H1 (cell line): ENCODE measurements around the gene CKS1B. TPM values are rescaled to one million over a fixed set of nuclear protein-coding genes. Genes with fewer than 3 reads are reported as not detected.

ENCODE experiments used
- CTCF ChIA-PET: fragments of 300-600 bp; sonication (Branson Sonifier 250); formaldehyde crosslinking; loops from one replicate; lab custom pipeline; 2021; ENCODE audit not compliant: partially characterized antibody; lab: Charles Lee
- POLR2A ChIA-PET: fragments of 300-600 bp; sonication (Branson Sonifier 250); formaldehyde crosslinking; loops from one replicate; lab custom pipeline; 2021; ENCODE audit warnings: inconsistent platforms; ENCODE audit not compliant: partially characterized antibody; lab: Charles Lee
- DNase-seq, 2 experiments: peaks; one replicate each; pipeline versions ENCODE4 v3.0.0 to v3.0.0-alpha.2; 2010 to 2022; ENCODE audit warnings: low spot score in 2 of 2, low read depth in 1 of 2, mixed read lengths in 1 of 2
- FAIRE-seq: peaks from 2 replicates; lab custom pipeline; 2011; peaks lifted over from hg19 to GRCh38; lab: Jason Lieb, UNC
- H2AFZ ChIP-seq: 2 replicates; pipeline ENCODE4 v1.8.1; 2012; ENCODE audit warnings: low read length, inconsistent platforms
- H2AK5ac ChIP-seq: 2 replicates; pipeline ENCODE4 v1.6.1; 2013; ENCODE audit warnings: low read depth, low read length
- H2BK120ac ChIP-seq: replicated peaks from 2 replicates; pipeline ENCODE3; 2013; ENCODE audit warnings: low read depth, low read length, inconsistent platforms
- H2BK12ac ChIP-seq: 2 replicates; pipeline ENCODE4 v1.6.1; 2013; ENCODE audit warnings: low read depth, low read length
- H2BK15ac ChIP-seq: 2 replicates; pipeline ENCODE4 v1.6.1; 2013; ENCODE audit warnings: low read length
- H2BK20ac ChIP-seq: 2 replicates; pipeline ENCODE4 v1.6.1; 2013; ENCODE audit warnings: low read length
- H2BK5ac ChIP-seq: 2 replicates; pipeline ENCODE4 v1.6.1; 2013; ENCODE audit warnings: low read depth, low read length
- H3K14ac ChIP-seq: 2 replicates; pipeline ENCODE4 v1.6.1; 2013; ENCODE audit warnings: inconsistent platforms; ENCODE audit not compliant: insufficient read length
- H3K18ac ChIP-seq: 2 replicates; pipeline ENCODE4 v1.6.1; 2013; ENCODE audit warnings: low read length; ENCODE audit errors: extremely low read depth
- H3K23ac ChIP-seq: 2 replicates; pipeline ENCODE4 v1.6.1; 2013; ENCODE audit warnings: inconsistent platforms; ENCODE audit not compliant: insufficient read length
- H3K23me2 ChIP-seq: 2 replicates; pipeline ENCODE4 v1.6.1; 2013; ENCODE audit warnings: low read depth, low read length
- H3K27ac ChIP-seq: 2 replicates; pipeline ENCODE4 v1.6.1; 2011; ENCODE audit warnings: low read depth, low read length, inconsistent platforms
- H3K27me3 ChIP-seq, 4 experiments: replicated peaks in 1 of 4; 1 replicate in 1 of 4; 2 replicates in 3 of 4; pipeline versions ENCODE4 v1.6.1 to v1.8.1; 2011 to 2013; ENCODE audit warnings: low read length in 3 of 4, mild to moderate bottlenecking in 3 of 4, inconsistent platforms in 2 of 4, mixed read lengths in 2 of 4, moderate library complexity in 1 of 4; ENCODE audit not compliant: control insufficient read depth in 3 of 4, insufficient read depth in 3 of 4; ENCODE audit errors: extremely low read depth in 1 of 4
- H3K36me3 ChIP-seq, 4 experiments: 2 replicates each; pipeline versions ENCODE4 v1.6.1 to v1.8.1; 2011 to 2013; ENCODE audit warnings: mild to moderate bottlenecking in 4 of 4, low read length in 3 of 4, moderate library complexity in 2 of 4, control low read depth in 1 of 4, inconsistent platforms in 1 of 4; ENCODE audit not compliant: insufficient read depth in 4 of 4, control insufficient read depth in 2 of 4
- H3K4ac ChIP-seq: replicated peaks from 2 replicates; pipeline ENCODE3; 2013; ENCODE audit warnings: low read length, low read depth, mixed read lengths, inconsistent platforms; ENCODE audit not compliant: insufficient read length
- H3K4me1 ChIP-seq, 4 experiments: replicated peaks in 1 of 4; 1 replicate in 1 of 4; 2 replicates in 3 of 4; pipeline versions ENCODE4 v1.6.1 to v1.8.1; 2011 to 2013; ENCODE audit warnings: low read length in 3 of 4, inconsistent platforms in 2 of 4, mixed read lengths in 1 of 4; ENCODE audit not compliant: insufficient read depth in 4 of 4, control insufficient read depth in 3 of 4
- H3K4me2 ChIP-seq, 2 experiments: 2 replicates each; pipeline versions ENCODE4 v1.6.1 to v1.8.1; 2011 to 2013; ENCODE audit warnings: low read depth in 2 of 2, low read length in 2 of 2, control low read depth in 1 of 2, inconsistent platforms in 1 of 2, mild to moderate bottlenecking in 1 of 2; ENCODE audit not compliant: insufficient read depth in 1 of 2
- H3K4me3 ChIP-seq, 4 experiments: fragments of 200-600, 300-600 bp in 1 of 4; sonication (generic), shearing (Covaris generic), sonication (Bioruptor Twin) in 1 of 4; 2 replicates each; pipeline versions ENCODE4 v1.5.1 to v1.8.1; 2011 to 2016; ENCODE audit warnings: low read length in 4 of 4, low read depth in 3 of 4, control low read depth in 2 of 4, inconsistent platforms in 2 of 4, mild to moderate bottlenecking in 2 of 4, mixed read lengths in 1 of 4, moderate library complexity in 1 of 4; ENCODE audit not compliant: insufficient read depth in 2 of 4; ENCODE audit errors: extremely low read depth in 1 of 4
- H3K56ac ChIP-seq: replicated peaks from 2 replicates; pipeline ENCODE3; 2013; ENCODE audit warnings: low read depth, mild to moderate bottlenecking, mixed read lengths, low read length, inconsistent platforms; ENCODE audit not compliant: insufficient read length
- H3K79me1 ChIP-seq: 2 replicates; pipeline ENCODE4 v1.6.1; 2013; ENCODE audit warnings: low read depth, low read length, control low read depth
- H3K79me2 ChIP-seq, 2 experiments: 2 replicates each; pipeline versions ENCODE4 v1.6.1 to v1.8.1; 2012 to 2013; ENCODE audit warnings: low read length in 2 of 2, mild to moderate bottlenecking in 2 of 2, inconsistent platforms in 1 of 2; ENCODE audit not compliant: insufficient read depth in 2 of 2, control insufficient read depth in 1 of 2
- H3K9ac ChIP-seq, 4 experiments: replicated peaks in 1 of 4; 1 replicate in 1 of 4; 2 replicates in 3 of 4; pipeline versions ENCODE4 v1.6.1 to v1.8.1; 2011 to 2013; ENCODE audit warnings: low read depth in 3 of 4, low read length in 3 of 4, control low read depth in 2 of 4, mild to moderate bottlenecking in 2 of 4, moderate library complexity in 2 of 4, inconsistent platforms in 1 of 4; ENCODE audit errors: extremely low read depth in 1 of 4
- H3K9me3 ChIP-seq, 2 experiments: 2 replicates each; pipeline versions ENCODE4 v1.6.1 to v1.8.1; 2012 to 2013; ENCODE audit warnings: mild to moderate bottlenecking in 2 of 2, moderate library complexity in 2 of 2, control low read depth in 1 of 2, inconsistent platforms in 1 of 2, low read depth in 1 of 2, low read length in 1 of 2, mixed read lengths in 1 of 2; ENCODE audit not compliant: insufficient read depth in 2 of 2
- H4K20me1 ChIP-seq, 2 experiments: replicated peaks in 1 of 2; 2 replicates each; pipeline versions ENCODE3 to v1.8.1; 2011 to 2013; ENCODE audit warnings: inconsistent platforms in 2 of 2, low read length in 2 of 2, mild to moderate bottlenecking in 1 of 2; ENCODE audit not compliant: insufficient read depth in 2 of 2, control insufficient read depth in 1 of 2
- H4K5ac ChIP-seq: 2 replicates; pipeline ENCODE4 v1.6.1; 2013; ENCODE audit warnings: low read length, low read depth, mixed read lengths, inconsistent platforms; ENCODE audit not compliant: insufficient read length
- H4K8ac ChIP-seq: 2 replicates; pipeline ENCODE4 v1.8.0; 2013; ENCODE audit warnings: mild to moderate bottlenecking, moderate library complexity, low read length, inconsistent platforms; ENCODE audit not compliant: insufficient read depth; ENCODE audit errors: extremely low read depth
- H4K91ac ChIP-seq: replicated peaks from 2 replicates; pipeline ENCODE3; 2013; ENCODE audit warnings: low read length, mixed read lengths, inconsistent platforms; ENCODE audit not compliant: insufficient read length
- CREB1 ChIP-seq: IDR thresholded peaks from 2 replicates; pipeline ENCODE4 v1.6.1; 2012; ENCODE audit warnings: inconsistent platforms
- GABPA ChIP-seq: IDR thresholded peaks from 2 replicates; pipeline ENCODE4 v1.6.1; 2011; ENCODE audit warnings: mild to moderate bottlenecking, low read length, moderate library complexity, borderline replicate concordance; ENCODE audit not compliant: insufficient read depth
- JUND ChIP-seq: IDR thresholded peaks from 2 replicates; pipeline ENCODE4 v1.6.1; 2011; ENCODE audit warnings: mild to moderate bottlenecking, improper control_type of control experiment, low read length
- RFX5 ChIP-seq: IDR thresholded peaks from 2 replicates; pipeline ENCODE4 v1.6.1; 2011; ENCODE audit warnings: low read depth, low read length, improper control_type of control experiment, borderline replicate concordance
- SIRT6 ChIP-seq: IDR thresholded peaks from one replicate; pipeline ENCODE4 v1.7.1; 2012; ENCODE audit warnings: low read length, inconsistent platforms
- ZNF274 ChIP-seq: IDR thresholded peaks from 2 replicates; pipeline ENCODE4 v1.7.0; 2012; ENCODE audit warnings: low read length, borderline replicate concordance; ENCODE audit errors: extremely low read depth
- WGBS, 2 experiments: shearing (Covaris generic) in 1 of 2; methylation state at CpG; one replicate each; pipeline versions ENCODE4 v1.1.6 to v1.1.7; 2013 to 2015; ENCODE audit warnings: low lambda C conversion rate in 2 of 2, mixed read lengths in 2 of 2, inconsistent platforms in 1 of 2, low coverage in 1 of 2, missing lambda C conversion rate in 1 of 2; ENCODE audit not compliant: insufficient replicate concordance in 2 of 2, insufficient coverage in 1 of 2, insufficient read length in 1 of 2; ENCODE audit errors: extremely low coverage in 1 of 2, missing lambda C conversion rate in 1 of 2; 5-methylcytosine and 5-hydroxymethylcytosine counted together
- polyA plus RNA-seq, 7 experiments: library from polyadenylated mRNA; depleted of rRNA in 3 of 7; stranded (reverse) in 5 of 7; unstranded in 2 of 7; fragments of >200 nt in 5 of 7; fragments of 200-250 nt in 2 of 7; gene quantifications; 1 replicate in 5 of 7; 2 replicates in 1 of 7; 4 replicates in 1 of 7; pipeline versions ENCODE4 v1.2.1 to v1.2.3, GENCODE V29; 2011 to 2013; ENCODE audit warnings: missing spikeins in 2 of 7, mixed read lengths in 2 of 7
- total RNA-seq: library from RNA; stranded (reverse); fragmentation: NEBNext Ultra II Directional; extraction: Animal tissue kit (Norgen Biotek cat#: 25700); gene quantifications from 2 replicates; pipeline ENCODE4 v1.2.1, GENCODE V29; 2021
- TF ChIP-seq, protein P1 (sequence below): IDR thresholded peaks from 2 replicates; pipeline ENCODE4 v1.6.1; 2012; ENCODE audit warnings: inconsistent platforms
- TF ChIP-seq, protein P2 (sequence below): IDR thresholded peaks from 2 replicates; pipeline ENCODE4 v1.6.1; 2012; ENCODE audit warnings: low read length, inconsistent platforms
- TF ChIP-seq, protein P3 (sequence below): IDR thresholded peaks from 2 replicates; pipeline ENCODE4 v1.6.1; 2012; ENCODE audit warnings: inconsistent platforms

The CKS1B gene
- total and polyA plus RNA-seq, 2 of the 8 experiments (the other 6 are each of a cell fraction or from before 2014, with no cell fraction given), result 294 to 1,025 TPM

DNA sequence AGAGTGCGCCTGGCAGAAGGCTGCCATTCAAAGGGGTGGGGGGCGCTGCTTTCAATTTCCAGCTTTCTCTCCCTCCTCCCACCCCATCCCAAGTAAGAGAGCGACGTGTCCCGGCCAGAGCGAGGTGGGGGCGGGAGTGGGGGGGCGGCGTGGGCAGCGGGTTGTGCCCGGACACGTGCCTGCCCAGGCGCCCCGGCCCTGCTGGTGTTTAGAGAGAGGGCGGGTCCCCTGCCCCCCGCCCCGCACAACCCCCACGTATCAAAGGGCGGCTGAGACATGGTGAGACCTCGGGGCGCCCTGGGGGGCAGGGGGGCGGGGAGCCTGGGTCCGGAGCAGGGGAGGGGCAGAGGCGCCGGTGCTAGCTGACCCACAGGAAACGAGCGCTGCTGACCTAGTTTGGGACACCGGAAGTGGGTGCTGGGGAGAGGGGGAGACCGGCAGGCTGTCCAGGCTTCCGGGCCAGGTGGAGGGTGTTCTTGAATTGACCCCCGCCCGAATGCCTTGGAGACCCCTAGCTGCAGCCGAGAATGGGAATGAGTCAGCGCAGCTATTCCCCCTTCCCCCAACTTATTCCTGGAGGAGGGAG lies 29.4 kb downstream of the CKS1B start:
- Histone ChIP-seq H3K9me3 (no peaks in the 10 kb centered on the region), H2AK5ac (no peak overlapping the region), H2BK20ac (peak overlapping the region; percentile 100; the same call in 1 of the 2 replicates), H3K36me3 (peaks cover 0 to 2% (median 0%) of the 10 kb centered on the region in 4 experiments; a peak in 2 of 8 replicates), H3K4ac (peak overlapping the region; percentile 32), H2AFZ (no peak overlapping the region), H2BK120ac (no peak overlapping the region), H3K79me2 (peaks cover 0 to 53% of the 10 kb centered on the region in 2 experiments; a peak in 3 of 4 replicates), H3K23me2 (peaks cover 18% of the 10 kb centered on the region; the same call in 1 of the 2 replicates), H3K79me1 (peaks cover 13% of the 10 kb centered on the region), H3K4me1 (peaks cover 6 to 29% (median 21%) of the 10 kb centered on the region in 4 experiments), H3K9ac (peak overlapping the region in 3 of 4 experiments; percentile 26 to 53 (median 40); a peak in 6 of 7 replicates), H3K4me2 (peak overlapping the region; percentile 79 to 93), H3K56ac (peak overlapping the region; percentile 63), H4K8ac (no peak overlapping the region), H3K23ac (no peak overlapping the region), H2BK15ac (peak overlapping the region; percentile 99; the same call in 1 of the 2 replicates), H4K20me1 (peaks cover 0 to 17% of the 10 kb centered on the region in 2 experiments), H2BK12ac (peak overlapping the region; percentile 100; the same call in 1 of the 2 replicates), H4K5ac (peak overlapping the region; percentile 83), H3K18ac (peak overlapping the region; percentile 98), H2BK5ac (peak overlapping the region; percentile 99), H3K27me3 (no peaks in the 10 kb centered on the region), H3K14ac (peak overlapping the region; percentile 11), H3K27ac (peak overlapping the region; percentile 48; the same call in 1 of the 2 replicates), H4K91ac (peak overlapping the region; percentile 94), H3K4me3 (peak overlapping the region; percentile 87 to 99 (median 90))
- POLR2A ChIA-PET, result interaction anchor here (0.9 to 42.8 kb wide), 9 partner anchors 10 to 126 kb away, joined by 3 to 702 read pairs (median 4); partner anchors contain the start of genes CKS1B, FLAD1, LENEP and PBXIP1
- CTCF ChIA-PET, result interaction anchor here (1.2 to 14.0 kb wide), 9 partner anchors 8 to 203 kb away, joined by 3 to 258 read pairs (median 4); partner anchors contain the start of genes FLAD1 and LENEP
- peak in 1 of 2 experiments; percentile 76 for DNase-seq
- WGBS, 2 experiments, result 4% methylated on average over 4 of the region's 34 CpGs; no CpG with 5 or more reads in 1 of the 2 experiments
- no peak for FAIRE-seq
- TF ChIP-seq JUND, result peak; percentile 76
- TF ChIP-seq, protein P1, sequence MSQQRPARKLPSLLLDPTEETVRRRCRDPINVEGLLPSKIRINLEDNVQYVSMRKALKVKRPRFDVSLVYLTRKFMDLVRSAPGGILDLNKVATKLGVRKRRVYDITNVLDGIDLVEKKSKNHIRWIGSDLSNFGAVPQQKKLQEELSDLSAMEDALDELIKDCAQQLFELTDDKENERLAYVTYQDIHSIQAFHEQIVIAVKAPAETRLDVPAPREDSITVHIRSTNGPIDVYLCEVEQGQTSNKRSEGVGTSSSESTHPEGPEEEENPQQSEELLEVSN, result 0 out of 2 replicates have a peak, but pooled peaks have one; percentile 17
- TF ChIP-seq SIRT6, result no peak
- TF ChIP-seq ZNF274, result no peak
- TF ChIP-seq, protein P2, sequence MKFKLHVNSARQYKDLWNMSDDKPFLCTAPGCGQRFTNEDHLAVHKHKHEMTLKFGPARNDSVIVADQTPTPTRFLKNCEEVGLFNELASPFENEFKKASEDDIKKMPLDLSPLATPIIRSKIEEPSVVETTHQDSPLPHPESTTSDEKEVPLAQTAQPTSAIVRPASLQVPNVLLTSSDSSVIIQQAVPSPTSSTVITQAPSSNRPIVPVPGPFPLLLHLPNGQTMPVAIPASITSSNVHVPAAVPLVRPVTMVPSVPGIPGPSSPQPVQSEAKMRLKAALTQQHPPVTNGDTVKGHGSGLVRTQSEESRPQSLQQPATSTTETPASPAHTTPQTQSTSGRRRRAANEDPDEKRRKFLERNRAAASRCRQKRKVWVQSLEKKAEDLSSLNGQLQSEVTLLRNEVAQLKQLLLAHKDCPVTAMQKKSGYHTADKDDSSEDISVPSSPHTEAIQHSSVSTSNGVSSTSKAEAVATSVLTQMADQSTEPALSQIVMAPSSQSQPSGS, result no peak
- peak; percentile 79; the same call in 1 of the 2 replicates for TF ChIP-seq GABPA
- no peak for TF ChIP-seq CREB1
- TF ChIP-seq, protein P3, sequence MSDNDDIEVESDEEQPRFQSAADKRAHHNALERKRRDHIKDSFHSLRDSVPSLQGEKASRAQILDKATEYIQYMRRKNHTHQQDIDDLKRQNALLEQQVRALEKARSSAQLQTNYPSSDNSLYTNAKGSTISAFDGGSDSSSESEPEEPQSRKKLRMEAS, result peak; percentile 37; the same call in 1 of the 2 replicates
- TF ChIP-seq RFX5, result no peak
